ENCODE data around the gene PHC2.

GRCh38 chr1:33280091-33280661 is 150.7 kb downstream of the PHC2 start:
- no peak for TF ChIP-seq POLR2A (IDR thresholded peaks at IDR 0.05)
- no peak for TF ChIP-seq CTCF (IDR thresholded peaks at IDR 0.05)
- TF ChIP-seq POLR2AphosphoS5 (IDR thresholded peaks at IDR 0.05): no peak
